ENCODE measurements around the gene PBOV1.

The PBOV1 gene

GRCh38 chr6:138203315-138203714 lies 15.0 kb downstream of the PBOV1 start:
- DNase-seq = no peak

- DNase-seq = no peak
Measured at GRCh38 chr6:138201836-138202235, 16.5 kb downstream of the PBOV1 start.

- no peak for DNase-seq
Measured at GRCh38 chr6:138198430-138199091, 19.7 kb downstream of the PBOV1 start.

GRCh38 chr6:138197570-138197969 lies 20.7 kb downstream of the PBOV1 start:
- no peak for DNase-seq

- DNase-seq = no peak
Measured at GRCh38 chr6:138196122-138196738, 22.1 kb downstream of the PBOV1 start.

GRCh38 chr6:138194287-138194686 lies 24.0 kb downstream of the PBOV1 start:
- DNase-seq = no peak

GRCh38 chr6:138188278-138188941 lies 29.9 kb downstream of the PBOV1 start:
- no peak for DNase-seq

GRCh38 chr6:138187156-138187555 lies 31.1 kb downstream of the PBOV1 start:
- no peak for DNase-seq

- DNase-seq = no peak
Measured at GRCh38 chr6:138184230-138184629, 34.1 kb downstream of the PBOV1 start.

- DNase-seq = no peak
Measured at GRCh38 chr6:138183790-138184134, 34.5 kb downstream of the PBOV1 start.

GRCh38 chr6:138182939-138183789 lies 35.1 kb downstream of the PBOV1 start:
- no peak for DNase-seq

GRCh38 chr6:138176652-138177232 lies 41.5 kb downstream of the PBOV1 start:
- DNase-seq = no peak

GRCh38 chr6:138175596-138175995 lies 42.7 kb downstream of the PBOV1 start:
- no peak for DNase-seq
